HuH-7 (cell line): ENCODE results near the gene WSB2.
"Not testable (repeated sequence)": the region's sequence is repeated elsewhere in the genome, so short reads cannot be mapped to it uniquely, and the experiment has no call there.

Experiments used
- DNase-seq: peaks from one replicate; pipeline ENCODE4 v3.0.0; 2011; ENCODE audit warnings: low spot score

The WSB2 gene

GRCh38 chr12:118061011-118061872 lies at the start of gene WSB2:
TSS of gene WSB2 (minus strand) at chr12:118061179. CDS start at chr12:118061048, 131 bp downstream.
- DNase-seq: peak; percentile 32

DNA sequence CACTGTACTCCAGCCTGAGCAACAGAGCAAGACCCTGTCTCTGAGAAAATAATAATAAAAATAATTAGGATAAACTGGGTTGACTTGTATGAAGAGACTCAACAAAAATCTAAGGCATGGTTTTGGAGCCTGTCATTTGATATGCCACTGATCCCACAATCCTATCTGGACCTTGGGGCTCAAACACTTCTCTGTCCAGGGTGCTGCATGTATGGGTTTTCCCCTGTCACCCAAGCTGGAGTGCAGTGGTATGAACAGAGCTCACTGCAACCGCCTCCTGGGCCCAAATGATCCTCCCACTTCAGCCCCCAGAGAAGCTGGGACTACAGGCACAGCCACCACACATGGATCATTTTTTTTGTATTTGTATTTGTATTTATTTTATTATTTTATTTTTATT lies 48.1 kb upstream of the WSB2 start:
- no peak for DNase-seq

- no peak for DNase-seq
These were observed 46.7 kb upstream of the WSB2 start for GRCh38 chr12:118107694-118108093.

DNA sequence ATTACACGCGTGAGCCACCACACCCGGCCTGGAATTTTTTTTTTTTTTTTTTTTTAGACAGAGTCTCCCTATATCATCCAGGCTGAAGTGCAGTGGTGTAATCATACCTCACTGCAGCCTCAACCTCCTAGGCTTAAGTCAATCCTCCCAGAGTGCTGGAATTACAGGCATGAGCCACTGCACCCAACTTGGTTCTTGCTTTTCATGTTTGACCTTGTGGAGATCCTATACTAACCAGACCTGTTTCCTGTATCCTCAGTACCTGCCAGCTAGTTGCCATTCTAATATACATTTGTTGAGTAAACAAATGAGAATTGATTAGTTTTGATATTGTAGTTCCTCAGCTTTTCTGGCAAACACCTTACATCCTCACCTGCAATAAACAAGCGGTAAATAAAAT lies 46.0 kb upstream of the WSB2 start:
- no peak for DNase-seq

GRCh38 chr12:118103601-118104382 lies 42.8 kb upstream of the WSB2 start, which contains the start of gene VSIG10:
TSS of gene VSIG10 (minus strand) at chr12:118104011. CDS start at chr12:118103671, 340 bp downstream.
- peak; percentile 72 for DNase-seq

- DNase-seq: no peak
These were observed 42.2 kb upstream of the WSB2 start for GRCh38 chr12:118103201-118103600.

DNA sequence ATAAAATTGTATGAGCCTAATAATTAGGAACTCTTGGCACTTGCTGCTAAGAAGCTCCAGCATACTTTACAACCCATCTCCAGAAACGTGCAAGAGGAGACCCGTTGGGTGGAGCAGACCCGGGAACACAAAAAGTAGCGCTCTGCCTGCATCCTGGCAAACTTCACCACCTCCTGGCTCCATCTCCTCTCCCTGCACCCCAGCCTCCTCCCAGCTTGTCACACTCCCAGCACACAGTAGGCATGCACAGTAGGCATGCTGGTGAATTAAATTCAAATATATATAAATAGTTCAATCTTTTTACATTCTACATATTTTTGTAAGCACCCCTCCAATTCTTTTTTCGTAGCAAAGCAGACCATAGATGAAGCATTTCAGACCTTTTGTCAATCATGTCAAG lies 41.6 kb upstream of the WSB2 start:
- DNase-seq: no peak

DNA sequence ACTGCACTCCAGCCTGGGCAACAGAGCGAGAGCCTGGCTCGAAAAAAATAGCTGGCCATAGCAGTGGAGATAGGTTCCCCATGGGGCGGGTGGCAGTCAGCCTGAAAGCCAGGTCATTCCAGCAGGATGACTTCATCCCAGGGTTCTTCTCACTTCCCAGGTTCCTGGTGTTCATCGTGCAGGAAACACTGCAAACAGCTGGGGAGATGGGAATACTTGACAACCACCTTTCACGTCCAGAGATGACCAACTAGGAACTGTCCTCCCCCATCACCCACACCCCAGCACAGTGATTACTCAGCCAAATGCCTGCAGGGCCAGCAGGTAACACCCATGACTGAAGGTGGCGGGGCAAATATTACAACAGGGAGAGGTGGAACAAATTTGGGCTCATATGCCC lies 41.1 kb upstream of the WSB2 start:
- no peak for DNase-seq

DNA sequence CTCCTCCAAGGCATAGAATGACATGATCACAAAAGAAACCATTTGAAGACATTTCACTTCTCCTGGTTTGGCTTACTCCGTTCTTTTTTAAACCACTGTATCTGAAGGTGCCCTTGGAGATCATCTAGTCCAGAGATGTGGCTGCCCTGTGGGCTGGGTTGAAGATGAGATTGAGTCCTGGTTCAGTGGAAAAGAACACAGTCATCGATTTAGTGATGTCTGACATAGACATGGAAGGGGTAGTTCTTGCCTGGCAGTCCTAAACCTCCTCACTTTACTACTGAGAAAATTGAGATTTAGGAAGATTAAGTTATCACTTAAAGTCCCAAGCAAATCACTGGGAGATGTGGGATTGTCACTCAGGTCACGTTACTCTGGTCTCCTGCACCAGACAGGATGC lies 40.1 kb upstream of the WSB2 start:
- no peak for DNase-seq

GRCh38 chr12:118098911-118099671 lies 38.1 kb upstream of the WSB2 start:
- no peak for DNase-seq

DNA sequence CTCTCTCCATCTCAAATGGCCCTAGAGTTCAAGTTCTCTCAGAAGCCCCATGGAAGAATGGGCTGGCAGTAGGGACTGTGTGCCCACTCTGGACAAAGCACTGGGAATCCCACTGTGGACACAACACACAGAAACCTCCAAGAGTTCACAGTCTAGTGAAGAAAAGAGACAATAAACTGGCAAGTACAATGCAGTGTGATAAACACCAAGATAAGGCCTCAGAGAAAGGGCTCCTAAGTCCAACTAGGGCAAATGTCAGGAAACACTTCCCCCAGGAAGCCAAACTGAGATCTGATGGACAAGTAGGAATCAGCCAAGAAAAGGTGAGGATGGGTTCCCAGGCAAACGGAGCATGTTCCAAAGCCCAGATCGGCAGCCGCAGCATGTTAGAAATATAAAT lies 37.4 kb upstream of the WSB2 start:
- no peak for DNase-seq

GRCh38 chr12:118094039-118094438 lies 33.1 kb upstream of the WSB2 start:
- no peak for DNase-seq

- no peak for DNase-seq
These were observed 28.8 kb upstream of the WSB2 start for GRCh38 chr12:118089782-118090181.

GRCh38 chr12:118082161-118082560 lies 21.2 kb upstream of the WSB2 start:
- DNase-seq: no peak

DNA sequence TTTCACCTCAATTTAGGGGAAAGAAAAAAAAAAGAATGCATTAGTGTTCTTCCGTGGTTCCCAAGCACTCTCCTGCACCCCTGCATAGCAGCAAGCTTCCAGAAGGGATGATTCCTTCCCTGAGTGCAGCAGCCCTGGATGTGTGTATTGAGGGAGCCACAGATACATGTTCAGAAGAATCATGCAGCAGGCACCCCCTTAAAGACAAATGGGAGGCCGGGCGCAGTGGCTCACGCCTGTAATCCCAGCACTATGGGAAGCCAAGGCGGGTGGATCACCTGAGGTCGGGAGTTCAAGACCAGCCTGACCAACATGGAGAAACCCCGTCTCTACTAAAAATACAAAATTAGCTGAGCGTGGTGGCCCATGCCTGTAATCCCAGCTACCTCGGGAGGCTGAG lies 20.5 kb upstream of the WSB2 start:
- DNase-seq: not testable (repeated sequence)

DNA sequence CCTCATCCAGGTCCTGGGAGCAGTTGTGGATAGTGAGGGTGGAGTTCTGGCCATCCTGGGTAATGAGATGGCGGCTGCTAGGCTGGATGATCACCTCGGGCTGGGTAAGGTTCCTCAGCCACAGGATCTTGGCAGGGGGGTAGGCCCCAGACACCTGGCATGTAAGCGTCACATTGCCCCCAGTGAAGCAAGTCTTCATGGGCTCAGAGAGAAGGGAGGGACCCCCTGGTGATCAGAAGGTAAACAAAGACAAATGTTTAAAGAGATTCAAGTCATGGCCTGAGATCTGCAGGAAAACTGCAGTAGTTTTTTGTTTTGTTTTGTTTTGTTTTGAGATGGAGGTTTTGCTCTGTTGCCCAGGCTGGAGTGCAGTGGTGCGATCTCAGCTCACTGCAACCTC lies 12.8 kb upstream of the WSB2 start:
- DNase-seq: no peak

DNA sequence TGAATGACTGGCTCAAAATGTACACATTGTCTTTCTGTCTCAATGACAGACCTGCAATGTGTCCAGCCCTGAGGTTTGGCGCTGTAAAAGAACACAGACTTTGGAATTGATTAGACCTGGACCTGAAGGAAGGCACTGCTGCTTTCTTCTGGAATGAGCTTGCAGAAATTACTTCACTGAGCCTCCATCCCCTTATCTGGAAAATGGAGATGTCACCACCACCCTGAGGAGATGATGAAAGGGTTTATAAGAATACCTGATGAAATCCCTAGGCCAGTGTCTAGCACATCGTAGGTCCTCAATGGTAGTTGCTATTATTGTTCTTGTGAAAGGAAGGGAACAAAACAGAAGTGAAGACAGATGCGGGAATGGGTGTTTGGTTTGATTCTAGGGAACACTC lies 9.7 kb upstream of the WSB2 start:
- DNase-seq: no peak

- DNase-seq: no peak
These were observed 7.5 kb upstream of the WSB2 start for GRCh38 chr12:118068445-118068844.

GRCh38 chr12:118065380-118065779 lies 4.4 kb upstream of the WSB2 start:
- DNase-seq: no peak

GRCh38 chr12:118064608-118065007 lies 3.6 kb upstream of the WSB2 start:
- DNase-seq: no peak

- DNase-seq: peak; percentile 43
These were observed 2.8 kb upstream of the WSB2 start for GRCh38 chr12:118063576-118064391.
